Measurements from ENCODE around the gene ANKRD11. TPM values are rescaled to one million over a fixed set of nuclear protein-coding genes. Genes with fewer than 3 reads are reported as not detected.

ANKRD11 gene
- total and polyA plus RNA-seq, 9 donors: 52.1 to 188 (median 109) TPM

GRCh38 chr16:89446975-89447293, 43.4 kb downstream of the ANKRD11 start:
- WGBS, 3 donors: 59 to 66% (median 64%) methylated on average over 6 of the region's 6 CpGs
- H3K27me3 ChIP-seq: no peaks in the 10 kb centered on the region
- no peaks in the 10 kb centered on the region for H3K36me3 ChIP-seq
- no peak overlapping the region for H3K4me3 ChIP-seq
- no peak overlapping the region for H3K27ac ChIP-seq
- no peaks in the 10 kb centered on the region for H3K9me3 ChIP-seq
- TF ChIP-seq POLR2A (IDR thresholded peaks at IDR 0.05) (no peak), EP300 (IDR thresholded peaks at IDR 0.05) (no peak), CTCF (IDR thresholded peaks at IDR 0.05) (no peak)
- no peak for DNase-seq
- H3K4me1 ChIP-seq (ENCODE audit: insufficient read depth): peaks cover 38% of the 10 kb centered on the region
- intact Hi-C loops (cut with DNase I): no loop called here

- DNase-seq: no peak
- TF ChIP-seq EP300 (IDR thresholded peaks at IDR 0.05): no peak
- TF ChIP-seq CTCF (IDR thresholded peaks at IDR 0.05): no peak
- no peak for TF ChIP-seq POLR2A (IDR thresholded peaks at IDR 0.05)
- Histone ChIP-seq H3K9me3 (no peaks in the 10 kb centered on the region), H3K4me3 (no peak overlapping the region), H3K27ac (no peak overlapping the region), H3K27me3 (no peaks in the 10 kb centered on the region), H3K36me3 (no peaks in the 10 kb centered on the region), H3K4me1 (ENCODE audit: insufficient read depth) (peaks cover 40% of the 10 kb centered on the region)
- intact Hi-C loops (cut with DNase I): no loop called here
- WGBS, 3 donors: 70 to 78% (median 75%) methylated on average over 15 of the region's 15 CpGs
These were observed 44.0 kb downstream of the ANKRD11 start for GRCh38 chr16:89446136-89446974.

- Histone ChIP-seq H3K27ac (peak overlapping the region in 1 of 2 donors; percentile 33), H3K9me3 (no peaks in the 10 kb centered on the region), H3K27me3 (no peaks in the 10 kb centered on the region), H3K4me3 (no peak overlapping the region), H3K36me3 (no peaks in the 10 kb centered on the region), H3K4me1 (ENCODE audit: insufficient read depth) (peaks cover 39% of the 10 kb centered on the region)
- TF ChIP-seq EP300 (IDR thresholded peaks at IDR 0.05): no peak
- TF ChIP-seq CTCF (IDR thresholded peaks at IDR 0.05): no peak
- no peak for TF ChIP-seq POLR2A (IDR thresholded peaks at IDR 0.05)
- intact Hi-C loops (cut with DNase I): no loop called here
- DNase-seq: no peak
- 83 to 93% (median 86%) methylated on average over 5 of the region's 5 CpGs for WGBS, 3 donors
These were observed 45.2 kb downstream of the ANKRD11 start for GRCh38 chr16:89445166-89445565.

- no peaks in the 10 kb centered on the region for H3K9me3 ChIP-seq
- WGBS, 3 donors: 39 to 56% (median 47%) methylated on average over 3 of the region's 3 CpGs
- no peaks in the 10 kb centered on the region for H3K36me3 ChIP-seq
- intact Hi-C loops (cut with DNase I): no loop called here
- TF ChIP-seq EP300 (IDR thresholded peaks at IDR 0.05): no peak
- DNase-seq: no peak
- peaks cover 36% of the 10 kb centered on the region for H3K4me1 ChIP-seq (ENCODE audit: insufficient read depth)
- H3K27me3 ChIP-seq: no peaks in the 10 kb centered on the region
- no peak overlapping the region for H3K4me3 ChIP-seq
- H3K27ac ChIP-seq: peak overlapping the region in 1 of 2 donors; percentile 33
These were observed 45.6 kb downstream of the ANKRD11 start for GRCh38 chr16:89444728-89445127.

GRCh38 chr16:89444151-89444723, 46.1 kb downstream of the ANKRD11 start:
- H3K9me3 ChIP-seq: no peaks in the 10 kb centered on the region
- DNase-seq: no peak
- intact Hi-C loops (cut with DNase I): no loop called here
- H3K27me3 ChIP-seq: no peaks in the 10 kb centered on the region
- peaks cover 35% of the 10 kb centered on the region for H3K4me1 ChIP-seq (ENCODE audit: insufficient read depth)
- TF ChIP-seq POLR2A (IDR thresholded peaks at IDR 0.05) (no peak), EP300 (IDR thresholded peaks at IDR 0.05) (no peak), CTCF (IDR thresholded peaks at IDR 0.05) (no peak)
- H3K27ac ChIP-seq: peak overlapping the region in 1 of 2 donors; percentile 33
- WGBS, 3 donors: 51 to 60% (median 56%) methylated on average over 8 of the region's 8 CpGs
- no peaks in the 10 kb centered on the region for H3K36me3 ChIP-seq
- no peak overlapping the region for H3K4me3 ChIP-seq
